Panc1 (cell line): Measurements from ENCODE around the gene C5orf52.

Source experiments
- POLR2AphosphoS5 ChIP-seq: IDR thresholded peaks from 2 replicates; pipeline ENCODE4 v1.6.1; 2012; ENCODE audit warnings: mild to moderate bottlenecking, low read depth, low read length, moderate library complexity
- TCF7L2 ChIP-seq: IDR thresholded peaks from 2 replicates; pipeline ENCODE4 v1.6.1; 2011; ENCODE audit warnings: mild to moderate bottlenecking, low read depth, low read length, inconsistent platforms

- TF ChIP-seq POLR2AphosphoS5 (no peak), TCF7L2 (no peak)
These were observed 47.2 kb downstream of the C5orf52 start for GRCh38 chr5:157718519-157718918.
